ENCODE results near the gene WWOX. TPM values are rescaled to one million over a fixed set of nuclear protein-coding genes. Genes with fewer than 3 reads are reported as not detected.

The WWOX gene
- total and polyA plus RNA-seq, 2 of the 8 experiments (the other 6 are each of a cell fraction or from before 2014, with no cell fraction given), result 5.4 to 16.7 TPM

- TF ChIP-seq USF2 (IDR thresholded peaks at IDR 0.05; ENCODE audit: low read length) (no peak), RNF2 (IDR thresholded peaks at IDR 0.05; ENCODE audit: borderline replicate concordance, low read depth, low read length, missing control alignments, poor library complexity, severe bottlenecking) (no peak), NRF1 (IDR thresholded peaks at IDR 0.05; ENCODE audit: low read depth, low read length) (no peak), TBP (IDR thresholded peaks at IDR 0.05; ENCODE audit: low read depth, low read length) (no peak)
These were observed 17.5 kb downstream of the WWOX start (continued) for GRCh38 chr16:78116946-78117345.

All from H1 (cell line).